Sciatic nerve (tissue), 1 donor: ENCODE measurements around the gene SPPL2C. TPM values are rescaled to one million over a fixed set of nuclear protein-coding genes. Genes with fewer than 3 reads are reported as not detected.

Experiments
- total RNA-seq: library from RNA; stranded (reverse); fragmentation: NEBNext Ultra II Directional; extraction: Animal tissue kit (Norgen Biotek cat#: 25700); gene quantifications from one replicate; pipeline ENCODE4 v1.2.1, GENCODE V29; 2021
- donor health status: DM: no; HTN: no; CAD: no.

Gene SPPL2C
- total RNA-seq, 1 donor from 2014 or later: not detected

Other genes with a start within 250 kb of the SPPL2C start
- gene CRHR1, start 60.6 kb upstream of the SPPL2C start, total RNA-seq: 0.36 TPM
- gene MAPT, start 49.7 kb downstream of the SPPL2C start, total RNA-seq: 4.8 TPM
- not detected for gene STH, start 154.4 kb downstream of the SPPL2C start, total RNA-seq